Measurements from ENCODE around the gene EPHB3. TPM values are rescaled to one million over a fixed set of nuclear protein-coding genes. Genes with fewer than 3 reads are reported as not detected.

Gene EPHB3
- total and polyA plus RNA-seq, 9 donors: 2.1 to 31.0 (median 10.6) TPM

DNA sequence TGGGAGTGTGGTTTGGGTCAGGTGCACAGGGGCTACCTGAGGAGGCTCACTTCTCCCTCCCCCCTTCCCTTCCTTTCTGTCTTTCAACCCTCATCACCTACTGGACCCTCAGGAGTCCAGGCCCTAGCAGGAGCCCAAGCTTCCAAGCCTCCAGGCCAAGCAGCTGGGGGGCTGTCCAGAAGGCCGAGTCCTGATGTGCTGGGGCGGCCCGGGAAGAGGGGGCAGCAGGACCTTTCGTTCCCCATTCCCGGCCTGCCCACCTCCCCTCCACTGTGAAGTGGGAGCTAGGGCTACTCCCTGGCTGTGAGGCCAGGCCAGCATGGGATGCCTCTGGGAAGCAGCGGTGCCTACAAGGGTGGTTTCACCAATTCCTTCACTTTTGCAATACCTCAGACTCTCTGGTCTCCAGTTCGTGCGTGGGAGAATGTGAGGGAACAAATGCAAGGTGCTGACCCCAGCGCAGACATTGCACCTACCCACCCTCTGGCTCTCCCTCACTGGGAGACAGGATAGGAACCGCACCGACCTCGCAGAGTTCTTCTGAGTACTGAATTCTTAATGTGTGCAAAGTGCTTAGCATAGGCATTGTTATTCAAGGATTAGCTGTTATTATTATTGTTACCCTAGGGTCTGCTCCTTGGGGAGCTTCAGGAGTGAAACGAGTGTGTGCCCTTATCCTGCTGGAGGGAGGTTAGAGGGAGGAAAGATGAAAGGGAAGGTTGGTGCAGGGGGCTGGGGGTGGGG, 2.5 kb downstream of the EPHB3 start:
- no peaks in the 10 kb centered on the region for H3K27me3 ChIP-seq
- 24 to 41% (median 34%) methylated on average over 12 to 13 of the region's 13 CpGs for WGBS, 3 donors
- no peak for TF ChIP-seq EP300 (IDR thresholded peaks at IDR 0.05)
- TF ChIP-seq, protein P1, sequence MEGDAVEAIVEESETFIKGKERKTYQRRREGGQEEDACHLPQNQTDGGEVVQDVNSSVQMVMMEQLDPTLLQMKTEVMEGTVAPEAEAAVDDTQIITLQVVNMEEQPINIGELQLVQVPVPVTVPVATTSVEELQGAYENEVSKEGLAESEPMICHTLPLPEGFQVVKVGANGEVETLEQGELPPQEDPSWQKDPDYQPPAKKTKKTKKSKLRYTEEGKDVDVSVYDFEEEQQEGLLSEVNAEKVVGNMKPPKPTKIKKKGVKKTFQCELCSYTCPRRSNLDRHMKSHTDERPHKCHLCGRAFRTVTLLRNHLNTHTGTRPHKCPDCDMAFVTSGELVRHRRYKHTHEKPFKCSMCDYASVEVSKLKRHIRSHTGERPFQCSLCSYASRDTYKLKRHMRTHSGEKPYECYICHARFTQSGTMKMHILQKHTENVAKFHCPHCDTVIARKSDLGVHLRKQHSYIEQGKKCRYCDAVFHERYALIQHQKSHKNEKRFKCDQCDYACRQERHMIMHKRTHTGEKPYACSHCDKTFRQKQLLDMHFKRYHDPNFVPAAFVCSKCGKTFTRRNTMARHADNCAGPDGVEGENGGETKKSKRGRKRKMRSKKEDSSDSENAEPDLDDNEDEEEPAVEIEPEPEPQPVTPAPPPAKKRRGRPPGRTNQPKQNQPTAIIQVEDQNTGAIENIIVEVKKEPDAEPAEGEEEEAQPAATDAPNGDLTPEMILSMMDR (IDR thresholded peaks at IDR 0.05): no peak
- intact Hi-C loops (cut with DNase I): no loop called here
- DNase-seq: no peak
- peak overlapping the region; percentile 84 for H3K4me3 ChIP-seq
- H3K9me3 ChIP-seq: no peaks in the 10 kb centered on the region
- no peaks in the 10 kb centered on the region for H3K36me3 ChIP-seq
- H3K27ac ChIP-seq: peak overlapping the region in 1 of 2 donors; percentile 47
- H3K4me1 ChIP-seq (ENCODE audit: insufficient read depth): peaks cover 30% of the 10 kb centered on the region

DNA sequence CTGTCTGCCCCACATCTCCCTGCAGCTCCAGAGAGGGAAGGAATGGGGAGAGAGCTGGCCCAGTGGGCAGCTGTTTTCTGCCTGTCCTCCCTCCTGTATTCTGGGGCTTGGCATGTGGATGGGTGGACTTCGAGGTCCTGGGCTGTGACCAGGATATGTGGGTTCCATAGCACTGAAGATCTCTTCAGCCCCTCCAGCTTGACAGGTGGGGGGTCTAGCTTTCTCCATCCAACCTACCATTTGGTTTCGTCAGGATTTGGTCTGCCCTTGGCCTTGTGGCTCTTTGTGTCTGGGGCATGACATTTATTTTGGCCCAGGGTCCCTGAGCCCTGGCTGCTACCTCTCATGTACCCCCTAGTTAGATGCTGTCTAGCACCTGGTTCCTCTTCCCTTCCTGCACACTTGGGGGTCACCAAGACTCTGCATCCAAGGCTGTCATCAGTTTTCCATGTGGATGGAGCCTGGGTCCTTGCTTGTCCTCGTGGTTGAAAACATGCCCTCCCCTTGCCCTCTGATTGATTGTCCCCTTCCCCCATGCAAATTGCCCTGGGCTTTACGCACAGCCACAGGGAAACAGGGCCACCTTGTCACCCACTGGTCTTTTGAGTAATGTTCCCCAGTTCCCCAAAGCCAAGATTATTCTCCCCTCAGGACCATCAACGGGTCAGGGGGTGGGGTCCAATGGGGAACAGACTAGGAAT, 3.2 kb downstream of the EPHB3 start:
- intact Hi-C loops (cut with DNase I): loop anchor here in 2 of 4 donors (5.0 kb wide), 2 partner anchors 37 to 147 kb away; partner anchors contain the start of gene MAGEF1 (in 1 of the 2)
- H3K4me3 ChIP-seq: peak overlapping the region; percentile 84

DNA sequence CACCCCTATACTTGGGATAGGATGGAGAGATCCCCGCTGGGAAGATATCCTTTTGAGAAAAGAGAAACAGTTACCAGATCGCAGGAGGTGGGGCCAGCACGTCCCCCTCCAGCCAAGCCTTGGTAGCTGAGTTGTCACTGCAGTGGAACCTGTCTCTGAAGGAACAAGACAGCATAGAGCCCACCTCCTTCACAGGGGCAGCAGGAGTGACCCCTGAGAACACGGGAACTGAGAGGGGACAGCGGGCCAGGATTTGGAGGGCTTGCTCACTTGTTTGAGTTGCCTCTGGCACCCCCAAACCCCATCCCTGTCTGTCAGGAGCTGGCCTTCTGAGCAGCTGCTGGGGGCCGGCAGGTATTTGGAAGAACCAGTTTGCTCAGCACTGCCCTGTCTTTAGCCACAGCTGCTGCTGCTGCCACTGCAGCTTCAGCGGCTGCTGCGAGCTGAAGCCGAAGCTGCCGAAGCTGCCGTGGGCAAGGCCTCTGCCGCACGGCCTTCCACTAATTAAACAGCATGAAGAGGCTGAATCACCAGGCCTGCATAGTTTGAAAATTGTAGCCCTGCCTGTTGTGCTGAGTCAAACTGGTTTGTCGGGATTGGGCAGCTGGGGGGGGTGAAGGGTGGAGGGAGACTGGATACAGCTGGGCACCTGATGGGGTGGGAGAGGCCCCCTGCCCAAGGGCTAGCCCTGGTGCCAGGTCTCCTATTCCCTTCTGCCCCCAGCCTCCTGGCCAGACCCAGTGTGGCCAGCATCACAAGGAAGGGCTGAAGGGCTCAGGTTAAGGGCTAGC, 4.0 kb downstream of the EPHB3 start:
- Histone ChIP-seq H3K36me3 (no peaks in the 10 kb centered on the region), H3K27me3 (no peaks in the 10 kb centered on the region), H3K4me3 (no peak overlapping the region), H3K4me1 (ENCODE audit: insufficient read depth) (peaks cover 34% of the 10 kb centered on the region), H3K27ac (peak overlapping the region; percentile 1 to 69), H3K9me3 (no peaks in the 10 kb centered on the region)
- intact Hi-C loops (cut with DNase I): loop anchor here in 2 of 4 donors (5.0 kb wide), 2 partner anchors 37 to 147 kb away; partner anchors contain the start of gene MAGEF1 (in 1 of the 2)
- DNase-seq: peak; percentile 66 to 75 (median 71)
- 27 to 32% (median 30%) methylated on average over 14 of the region's 14 CpGs for WGBS, 3 donors
- TF ChIP-seq, protein P1 (IDR thresholded peaks at IDR 0.05): no peak
- TF ChIP-seq POLR2A (IDR thresholded peaks at IDR 0.05): no peak
- TF ChIP-seq EP300 (IDR thresholded peaks at IDR 0.05): no peak

More for the DNA sequence above, 3.2 kb downstream of the EPHB3 start:
- Histone ChIP-seq H3K36me3 (no peaks in the 10 kb centered on the region), H3K27me3 (no peaks in the 10 kb centered on the region), H3K27ac (peak overlapping the region in 1 of 2 donors; percentile 69), H3K4me1 (ENCODE audit: insufficient read depth) (peaks cover 33% of the 10 kb centered on the region), H3K9me3 (no peaks in the 10 kb centered on the region)
- DNase-seq: peak in 1 of 5 donors; percentile 7
- WGBS, 3 donors: 68 to 82% (median 68%) methylated on average over 5 of the region's 5 CpGs
- TF ChIP-seq POLR2A (IDR thresholded peaks at IDR 0.05): no peak
- no peak for TF ChIP-seq EP300 (IDR thresholded peaks at IDR 0.05)
- TF ChIP-seq, protein P1 (IDR thresholded peaks at IDR 0.05): no peak
